AG04450 (cell line): Measurements from ENCODE around the gene MTA2. TPM values are rescaled to one million over a fixed set of nuclear protein-coding genes. Genes with fewer than 3 reads are reported as not detected.
A peak's percentile ranks its signal among the peaks of the same experiment; 100 is the strongest.

Experiments
- CTCF ChIA-PET: fragments of 300-600, 350-600 bp; formaldehyde crosslinking; extraction: SDS; loops from one replicate; lab custom pipeline; 2022; ENCODE audit warnings: antibody characterized with exemption, inconsistent platforms; lab: Charles Lee
- POLR2A ChIA-PET: fragments of 350-600 bp; formaldehyde crosslinking; extraction: SDS; loops from one replicate; lab custom pipeline; 2021; ENCODE audit warnings: antibody characterized with exemption, inconsistent platforms; lab: Yijun Ruan, JAX
- DNase-seq: peaks from one replicate; pipeline ENCODE4 v3.0.0-alpha.2; 2011; ENCODE audit warnings: low read depth, low spot score
- H3K27ac ChIP-seq: one replicate; pipeline ENCODE4 v1.5.1; 2012; ENCODE audit warnings: low read depth, low read length, control low read depth
- H3K27me3 ChIP-seq: one replicate; pipeline ENCODE4 v1.6.0; 2012; ENCODE audit warnings: low read length; ENCODE audit not compliant: control insufficient read depth, insufficient read depth
- H3K4me3 ChIP-seq: 2 replicates; pipeline ENCODE4 v1.5.1; 2011; ENCODE audit warnings: mild to moderate bottlenecking, low read depth, low read length, control low read depth
- H3K9me3 ChIP-seq: 2 replicates; pipeline ENCODE4 v1.5.1; 2012; ENCODE audit warnings: low read length; ENCODE audit not compliant: control insufficient read depth, insufficient read depth
- polyA plus RNA-seq: library from polyadenylated mRNA; depleted of rRNA; stranded (reverse); fragments of >200 nt; gene quantifications from 2 replicates; pipeline ENCODE4 v1.2.3, GENCODE V29; 2011; rRNA removed
- small RNA-seq: library from RNA; depleted of rRNA; stranded (forward); fragments of <200 nt; gene quantifications from one replicate; pipeline ENCODE3, GENCODE V24; 2012; ENCODE audit warnings: low read depth; ENCODE audit not compliant: insufficient read length
- TF ChIP-seq, protein P1 (sequence below): IDR thresholded peaks from 2 replicates; pipeline ENCODE4 v1.5.1; 2011; ENCODE audit warnings: low read depth, low read length, control low read depth, inconsistent platforms

The MTA2 gene
- polyA plus RNA-seq, 1 experiment = 22.9 TPM

DNA sequence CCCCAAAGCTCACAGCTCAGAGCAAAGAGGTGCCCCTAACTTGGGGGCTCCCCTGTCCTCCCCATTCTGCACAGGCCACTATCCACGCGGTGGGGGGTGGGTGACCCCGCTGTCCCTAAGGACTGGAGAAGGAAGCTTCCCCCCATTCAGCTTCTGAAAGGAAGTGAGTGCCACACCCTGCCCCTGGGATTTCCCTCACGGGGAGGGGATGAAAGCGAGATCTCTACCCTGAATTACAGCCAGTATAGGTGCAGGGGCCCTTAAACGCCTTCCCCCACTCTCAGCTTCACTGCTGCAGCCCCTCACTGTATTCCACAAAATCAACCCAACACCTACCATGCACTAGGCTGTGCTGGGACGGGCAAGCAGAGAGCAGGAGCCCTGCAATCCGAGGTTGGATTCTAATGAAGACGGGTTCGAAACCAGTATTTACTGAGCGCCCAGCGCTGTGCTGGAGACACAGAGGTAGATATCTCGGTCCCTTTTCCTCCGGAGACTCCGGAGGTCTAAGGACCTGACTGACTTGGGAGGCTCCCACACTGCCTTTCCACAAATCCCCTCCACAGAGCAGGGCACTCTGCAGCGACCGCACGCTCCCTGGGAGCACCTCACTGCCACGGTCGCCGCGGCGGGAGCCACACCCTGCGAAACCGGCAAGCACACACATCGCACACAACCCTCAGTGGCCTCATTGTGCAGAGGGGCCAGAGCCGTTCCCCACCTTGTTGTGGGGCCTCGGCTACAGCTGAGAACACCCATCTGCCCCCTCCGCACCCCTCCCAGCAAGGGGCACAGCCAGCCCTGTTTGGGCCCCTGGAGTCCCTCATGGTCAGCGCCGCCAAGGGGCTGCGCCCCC is 56.9 kb downstream of the MTA2 start:
- TF ChIP-seq, protein P1, sequence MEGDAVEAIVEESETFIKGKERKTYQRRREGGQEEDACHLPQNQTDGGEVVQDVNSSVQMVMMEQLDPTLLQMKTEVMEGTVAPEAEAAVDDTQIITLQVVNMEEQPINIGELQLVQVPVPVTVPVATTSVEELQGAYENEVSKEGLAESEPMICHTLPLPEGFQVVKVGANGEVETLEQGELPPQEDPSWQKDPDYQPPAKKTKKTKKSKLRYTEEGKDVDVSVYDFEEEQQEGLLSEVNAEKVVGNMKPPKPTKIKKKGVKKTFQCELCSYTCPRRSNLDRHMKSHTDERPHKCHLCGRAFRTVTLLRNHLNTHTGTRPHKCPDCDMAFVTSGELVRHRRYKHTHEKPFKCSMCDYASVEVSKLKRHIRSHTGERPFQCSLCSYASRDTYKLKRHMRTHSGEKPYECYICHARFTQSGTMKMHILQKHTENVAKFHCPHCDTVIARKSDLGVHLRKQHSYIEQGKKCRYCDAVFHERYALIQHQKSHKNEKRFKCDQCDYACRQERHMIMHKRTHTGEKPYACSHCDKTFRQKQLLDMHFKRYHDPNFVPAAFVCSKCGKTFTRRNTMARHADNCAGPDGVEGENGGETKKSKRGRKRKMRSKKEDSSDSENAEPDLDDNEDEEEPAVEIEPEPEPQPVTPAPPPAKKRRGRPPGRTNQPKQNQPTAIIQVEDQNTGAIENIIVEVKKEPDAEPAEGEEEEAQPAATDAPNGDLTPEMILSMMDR = no peak
- DNase-seq = no peak

GRCh38 chr11:62543680-62544444 is 57.8 kb downstream of the MTA2 start:
- CTCF ChIA-PET = interaction anchor here (0.6 to 6.2 kb wide), 23 partner anchors 9 to 168 kb away, joined by 3 to 137 read pairs (median 13); partner anchors contain the start of genes EEF1G, LRRN4CL, SCGB1A1 and TUT1
- DNase-seq = no peak
- Histone ChIP-seq H3K4me3 (peak overlapping the region; percentile 98), H3K27ac (peak overlapping the region; percentile 11), H3K9me3 (peaks cover 6% of the 10 kb centered on the region; the same call in 1 of the 2 replicates), H3K27me3 (no peaks in the 10 kb centered on the region)
- TF ChIP-seq, protein P1 = no peak
- POLR2A ChIA-PET = interaction anchor here (0.6 to 3.5 kb wide), 8 partner anchors 10 to 297 kb away, joined by 3 to 28 read pairs (median 10); partner anchors contain the start of genes C11orf98, CSKMT and EEF1G

More for the DNA sequence above, 56.9 kb downstream of the MTA2 start:
- Histone ChIP-seq H3K27me3 (no peaks in the 10 kb centered on the region), H3K27ac (peak overlapping the region; percentile 57), H3K9me3 (peaks cover 6% of the 10 kb centered on the region; the same call in 1 of the 2 replicates), H3K4me3 (peak overlapping the region; percentile 98)
- CTCF ChIA-PET = interaction anchor here (1.3 to 6.2 kb wide), 6 partner anchors 8 to 165 kb away, joined by 3 to 137 read pairs (median 64); partner anchors contain the start of gene TUT1
- POLR2A ChIA-PET = interaction anchor here (0.5 to 3.5 kb wide), 9 partner anchors 9 to 150 kb away, joined by 3 to 28 read pairs (median 9); partner anchors contain the start of genes EEF1G and MTA2

Small RNA genes lying within 50 kb of the gene (small RNA-seq; reads per million reads assigned to genes)
- gene AP001458.1 (not detected), gene EEF1G (not detected), gene MIR6747 (not detected)

Other genes with a start within 250 kb of the MTA2 start
- gene SCGB1A1, start 182.8 kb downstream of the MTA2 start, polyA plus RNA-seq = not detected in 2 replicates
- 231 and 243 TPM in 2 replicates for gene AHNAK, start 55.1 kb downstream of the MTA2 start, polyA plus RNA-seq
- 2,186 and 2,474 TPM in 2 replicates for gene EEF1G, start 28.0 kb downstream of the MTA2 start, polyA plus RNA-seq
- 7.8 and 9.0 TPM in 2 replicates for gene TUT1, start 10.3 kb downstream of the MTA2 start, polyA plus RNA-seq
- 17.1 and 18.6 TPM in 2 replicates for gene EML3, start 10.9 kb upstream of the MTA2 start, polyA plus RNA-seq
- gene ROM1, start 11.4 kb upstream of the MTA2 start, polyA plus RNA-seq = 1.4 and 2.0 TPM in 2 replicates
- 14.5 and 20.2 TPM in 2 replicates for gene B3GAT3, start 20.1 kb upstream of the MTA2 start, polyA plus RNA-seq
- gene GANAB, start 44.7 kb upstream of the MTA2 start, polyA plus RNA-seq = 369 and 464 TPM in 2 replicates
- gene INTS5, start 51.4 kb upstream of the MTA2 start, polyA plus RNA-seq = 10.6 and 12.6 TPM in 2 replicates
- 38.8 and 43.6 TPM in 2 replicates for gene C11orf98, start 63.3 kb upstream of the MTA2 start, polyA plus RNA-seq
- gene CSKMT, start 63.4 kb upstream of the MTA2 start, polyA plus RNA-seq = 4.6 and 4.7 TPM in 2 replicates
- gene UQCC3, start 69.8 kb upstream of the MTA2 start, polyA plus RNA-seq = 5.4 and 6.2 TPM in 2 replicates
- gene LBHD1, start 70.4 kb upstream of the MTA2 start, polyA plus RNA-seq = 2.4 and 3.2 TPM in 2 replicates
- 92.8 and 100 TPM in 2 replicates for gene UBXN1, start 77.2 kb upstream of the MTA2 start, polyA plus RNA-seq
- gene LRRN4CL, start 87.7 kb upstream of the MTA2 start, polyA plus RNA-seq = 4.1 and 5.7 TPM in 2 replicates
- 42.8 and 63.7 TPM in 2 replicates for gene BSCL2, start 105.6 kb upstream of the MTA2 start, polyA plus RNA-seq
- gene GNG3, start 105.8 kb upstream of the MTA2 start, polyA plus RNA-seq = 0.11 TPM in 1 of 2 replicates, not detected in the other
- gene HNRNPUL2, start 125.6 kb upstream of the MTA2 start, polyA plus RNA-seq = 26.6 and 28.2 TPM in 2 replicates
- 32.2 and 32.5 TPM in 2 replicates for gene TTC9C, start 126.6 kb upstream of the MTA2 start, polyA plus RNA-seq
- 3.2 and 3.7 TPM in 2 replicates for gene ZBTB3, start 152.3 kb upstream of the MTA2 start, polyA plus RNA-seq
- 213 and 215 TPM in 2 replicates for gene POLR2G, start 159.7 kb upstream of the MTA2 start, polyA plus RNA-seq
- 8.9 and 13.4 TPM in 2 replicates for gene TAF6L, start 169.5 kb upstream of the MTA2 start, polyA plus RNA-seq
- 51.7 and 63.8 TPM in 2 replicates for gene TMEM179B, start 185.5 kb upstream of the MTA2 start, polyA plus RNA-seq
- gene TMEM223, start 190.1 kb upstream of the MTA2 start, polyA plus RNA-seq = 12.3 and 13.5 TPM in 2 replicates
- gene NXF1, start 203.6 kb upstream of the MTA2 start, polyA plus RNA-seq = 48.9 and 66.1 TPM in 2 replicates
- gene STX5, start 230.2 kb upstream of the MTA2 start, polyA plus RNA-seq = 51.7 and 52.1 TPM in 2 replicates
- gene TEX54, start 231.0 kb upstream of the MTA2 start, polyA plus RNA-seq = not detected in 2 replicates
- gene WDR74, start 237.7 kb upstream of the MTA2 start, polyA plus RNA-seq = 18.0 and 21.6 TPM in 2 replicates